Epithelial cell of proximal tubule (primary cell): ENCODE measurements around the gene PPARGC1A. TPM values are rescaled to one million over a fixed set of nuclear protein-coding genes. Genes with fewer than 3 reads are reported as not detected.

ENCODE experiments used
- DNase-seq: peaks from one replicate; pipeline ENCODE4 v3.0.0-alpha.2; 2011; ENCODE audit warnings: low read depth
- H3K4me3 ChIP-seq: 2 replicates; pipeline ENCODE4 v1.5.1; 2011; ENCODE audit warnings: low read depth, mild to moderate bottlenecking, low read length
- CTCF ChIP-seq: conservative IDR thresholded peaks from 2 replicates; pipeline ENCODE4 v1.5.1; 2012; ENCODE audit warnings: low read depth, mild to moderate bottlenecking, low read length
- total RNA-seq: library from RNA; depleted of rRNA; stranded (reverse); fragments of >200 nt; gene quantifications from 2 replicates; pipeline ENCODE4 v1.2.3, GENCODE V29; 2015

PPARGC1A gene
- total RNA-seq, 1 donor from 2014 or later: 1.4 TPM

- DNase-seq: peak; percentile 61
- no peak overlapping the region for H3K4me3 ChIP-seq
- no peak for TF ChIP-seq CTCF
Measured at GRCh38 chr4:23779839-23780238, 110.0 kb downstream of the PPARGC1A start.

DNA sequence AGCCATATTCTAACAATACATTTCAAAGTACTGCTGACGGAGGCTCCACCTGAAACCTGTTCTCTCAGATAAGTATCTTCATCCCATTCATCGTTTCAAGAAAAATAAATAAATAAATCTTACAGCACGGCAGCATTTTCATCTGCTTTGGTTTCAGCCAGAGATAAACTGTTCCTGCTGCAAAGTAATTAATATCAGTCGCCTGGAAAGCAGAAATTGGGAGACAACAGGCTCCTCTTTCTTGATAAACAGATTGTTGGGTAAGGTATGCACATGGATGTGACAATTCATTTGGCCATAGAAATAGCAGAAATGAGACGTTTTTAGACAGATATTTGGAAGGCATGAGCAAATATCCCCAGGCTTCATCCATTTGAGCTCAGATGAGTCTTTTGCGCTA is 110.4 kb downstream of the PPARGC1A start:
- no peak for DNase-seq
- no peak overlapping the region for H3K4me3 ChIP-seq
- TF ChIP-seq CTCF: no peak

DNA sequence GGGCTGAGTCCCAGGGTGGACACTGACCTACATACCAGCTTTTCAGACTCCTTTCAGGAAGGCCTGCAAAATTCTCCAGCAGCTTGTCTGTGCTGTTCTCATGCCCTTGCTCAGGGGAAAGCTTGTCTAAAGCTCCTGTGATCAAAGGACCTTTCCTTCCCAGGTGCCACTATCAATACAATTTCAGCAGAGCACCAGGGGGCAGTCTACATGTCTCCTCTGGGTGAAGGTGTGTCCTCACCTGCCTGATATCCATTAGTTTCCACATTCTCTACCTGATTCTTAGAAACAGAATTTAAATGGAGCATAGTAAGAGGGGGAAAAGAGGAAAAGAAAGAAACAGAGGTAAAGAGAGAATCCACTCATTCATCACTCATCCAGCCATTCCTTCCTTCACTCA is 114.2 kb downstream of the PPARGC1A start:
- DNase-seq: no peak
- H3K4me3 ChIP-seq: no peak overlapping the region
- TF ChIP-seq CTCF: peak; percentile 47

GRCh38 chr4:23774909-23775308 is 114.9 kb downstream of the PPARGC1A start:
- TF ChIP-seq CTCF: no peak
- no peak for DNase-seq
- no peak overlapping the region for H3K4me3 ChIP-seq

DNA sequence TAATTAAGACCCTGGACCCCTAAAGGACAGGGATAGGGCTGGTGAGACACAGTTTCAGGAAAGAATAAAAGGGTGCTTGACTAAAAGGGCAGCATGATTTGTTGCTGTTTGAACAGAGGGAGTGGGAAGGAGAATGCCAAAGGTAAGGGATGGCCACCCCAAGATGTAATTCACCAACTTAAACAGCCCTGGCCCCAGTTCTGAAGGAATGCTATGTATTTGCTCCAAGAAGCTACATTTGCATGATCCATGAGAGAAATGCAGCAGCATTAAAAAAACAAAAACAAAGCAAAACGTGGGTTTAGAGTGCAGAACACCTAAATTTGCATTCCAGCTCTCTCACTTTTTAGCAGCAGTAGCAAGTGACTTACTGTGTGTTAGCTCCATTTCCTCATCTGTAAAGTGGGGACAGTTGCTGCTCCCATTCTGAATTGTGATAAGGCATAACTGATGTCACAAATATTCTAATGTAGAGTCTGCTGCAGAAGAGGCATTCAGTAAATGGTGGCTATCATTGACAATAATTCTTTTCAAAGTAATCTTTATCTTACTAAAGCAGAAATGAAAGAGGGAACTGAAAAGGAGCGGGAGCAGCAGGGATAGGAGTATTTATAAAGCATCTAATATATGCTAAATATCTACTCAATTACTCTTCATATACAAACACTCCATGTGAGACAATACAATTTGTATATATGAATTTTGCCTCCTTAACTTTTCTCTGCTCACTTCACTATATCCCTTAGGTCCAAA is 115.8 kb downstream of the PPARGC1A start:
- no peak for DNase-seq
- TF ChIP-seq CTCF: no peak
- no peak overlapping the region for H3K4me3 ChIP-seq

- H3K4me3 ChIP-seq: no peak overlapping the region
- no peak for DNase-seq
- no peak for TF ChIP-seq CTCF
Measured at GRCh38 chr4:23770011-23770410, 119.8 kb downstream of the PPARGC1A start.

DNA sequence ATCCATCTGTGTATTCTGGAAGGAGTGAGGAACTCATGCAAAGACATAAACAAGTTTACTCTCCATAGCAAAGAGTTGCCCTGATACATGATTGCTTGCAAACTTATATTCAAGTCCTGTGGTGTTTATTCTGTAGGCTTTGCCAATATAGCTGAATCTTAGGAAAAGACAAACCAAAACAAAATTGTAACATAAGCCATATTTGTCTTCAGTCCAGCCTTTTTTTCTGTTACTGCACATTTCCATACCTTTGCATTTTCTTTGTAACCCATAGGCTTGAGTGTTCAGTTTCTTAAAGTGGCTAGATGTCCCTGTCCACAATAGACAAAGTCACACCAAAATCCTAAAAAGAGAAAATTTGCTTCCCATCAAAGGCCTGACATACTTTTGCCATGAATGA is 120.4 kb downstream of the PPARGC1A start:
- DNase-seq: no peak
- H3K4me3 ChIP-seq: no peak overlapping the region
- TF ChIP-seq CTCF: no peak
